HG02943 (cell line): Measurements from ENCODE around the gene LCA5L.
A peak's percentile ranks its signal among the peaks of the same experiment; 100 is the strongest.
"Not testable (repeated sequence)": the region's sequence is repeated elsewhere in the genome, so short reads cannot be mapped to it uniquely, and the experiment has no call there.

ENCODE experiments used
- ATAC-seq: cut with Tn5 transposase; IDR thresholded peaks from one replicate; pipeline ENCODE4 v1.9.1; 2021; ENCODE audit warnings: mild to moderate bottlenecking, low read depth, moderate library complexity; ENCODE audit not compliant: unreplicated experiment

The LCA5L gene

DNA sequence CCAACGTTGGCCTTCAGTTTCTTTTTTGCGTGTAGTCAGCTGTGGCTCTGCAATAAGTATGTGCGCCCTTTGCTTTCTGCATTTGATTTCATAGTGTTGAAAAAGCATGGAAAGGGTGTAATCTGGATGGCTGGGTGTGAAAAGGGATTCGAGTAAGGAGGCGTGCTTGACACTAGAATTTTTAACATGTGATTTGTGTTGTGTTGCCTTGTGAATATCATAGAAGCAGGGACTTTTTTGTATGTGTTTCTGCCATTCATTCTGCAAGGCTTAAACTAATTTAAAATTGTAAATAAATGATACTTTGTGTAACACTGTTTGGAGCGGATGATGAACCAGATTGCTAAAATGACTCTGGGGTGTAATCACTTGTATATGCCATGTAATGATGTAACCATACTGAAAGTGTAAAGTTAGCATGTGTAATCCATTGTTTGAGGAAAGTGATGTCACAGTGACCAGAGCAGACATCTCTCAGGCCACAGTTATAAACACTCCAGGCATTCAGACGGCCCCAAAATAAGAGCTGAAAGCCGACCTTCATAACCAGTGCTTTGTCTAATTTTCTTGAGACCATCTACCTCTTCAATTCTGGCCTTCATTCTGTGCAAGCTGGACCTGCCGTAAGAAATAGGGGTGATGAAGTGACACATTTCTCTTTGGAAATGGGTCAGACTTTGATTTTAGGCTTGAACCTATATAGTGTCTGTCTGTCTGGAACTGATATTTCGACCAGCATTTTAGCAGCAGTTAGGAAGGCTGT is 6.8 kb upstream of the LCA5L start:
- ATAC-seq = no peak

DNA sequence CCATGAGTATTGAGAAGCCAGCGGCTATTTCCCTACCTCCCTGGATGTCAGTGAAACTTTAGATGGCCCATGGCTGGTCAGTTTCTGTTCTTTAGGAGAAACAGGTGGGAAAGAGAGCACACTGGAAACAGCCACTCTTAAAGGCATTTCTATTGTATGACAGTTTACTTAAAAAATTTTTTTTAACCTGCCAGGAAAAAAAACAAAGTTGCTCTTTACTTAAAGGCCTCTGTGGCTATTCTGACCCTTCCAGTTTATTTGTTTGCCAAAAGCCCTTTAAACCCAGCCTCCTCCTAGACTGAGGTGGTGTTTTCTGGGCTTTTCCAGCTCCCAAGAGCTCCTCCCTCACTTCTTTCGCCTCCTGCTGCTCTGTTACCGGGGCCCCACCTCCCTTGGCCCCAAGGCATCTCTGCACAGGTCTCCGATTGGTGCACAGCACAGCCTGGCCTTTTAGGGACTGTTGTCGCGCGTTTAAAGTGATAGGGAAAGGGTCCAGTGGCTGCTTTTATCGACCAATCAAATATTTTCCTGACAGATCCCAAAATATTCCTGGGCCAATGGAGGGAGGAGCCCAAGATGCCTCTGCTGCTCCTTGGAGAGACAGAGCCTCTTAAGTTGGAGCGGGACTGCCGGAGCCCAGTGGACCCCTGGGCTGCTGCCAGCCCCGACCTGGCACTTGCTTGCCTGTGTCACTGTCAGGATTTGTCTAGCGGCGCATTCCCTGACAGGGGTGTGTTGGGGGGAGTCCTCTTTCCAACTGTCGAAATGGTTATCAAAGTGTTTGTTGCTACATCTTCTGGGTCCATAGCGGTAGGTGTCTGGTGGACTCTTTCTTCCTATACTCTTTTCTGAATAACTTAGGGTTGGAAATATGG is 6.0 kb upstream of the LCA5L start, which contains the start of gene SH3BGR:
Gene SH3BGR (plus strand): TSS at position 639 of the 875 bp plus-strand sequence. CDS start 127 bp downstream, at position 766.
- ATAC-seq = no peak

DNA sequence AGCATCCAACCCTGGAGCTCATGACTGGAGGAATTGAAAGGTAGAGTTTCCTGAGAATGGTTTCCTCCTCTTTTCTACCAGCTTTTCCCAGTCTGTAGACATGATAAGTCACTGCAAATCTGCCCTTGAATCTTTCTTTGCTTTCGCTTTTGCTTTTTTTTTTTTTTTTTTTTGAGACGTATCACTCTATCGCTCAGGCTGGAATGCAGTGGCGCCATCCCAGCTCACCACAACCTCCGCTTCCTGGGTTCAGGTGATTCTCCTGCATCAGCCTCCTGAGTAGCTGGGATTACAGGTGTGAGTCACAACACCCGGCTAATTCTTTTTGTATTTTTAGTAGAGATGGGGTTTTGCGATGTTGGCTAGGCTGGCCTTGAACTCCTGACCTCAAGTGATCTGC is 1.7 kb upstream of the LCA5L start:
- ATAC-seq = no peak

DNA sequence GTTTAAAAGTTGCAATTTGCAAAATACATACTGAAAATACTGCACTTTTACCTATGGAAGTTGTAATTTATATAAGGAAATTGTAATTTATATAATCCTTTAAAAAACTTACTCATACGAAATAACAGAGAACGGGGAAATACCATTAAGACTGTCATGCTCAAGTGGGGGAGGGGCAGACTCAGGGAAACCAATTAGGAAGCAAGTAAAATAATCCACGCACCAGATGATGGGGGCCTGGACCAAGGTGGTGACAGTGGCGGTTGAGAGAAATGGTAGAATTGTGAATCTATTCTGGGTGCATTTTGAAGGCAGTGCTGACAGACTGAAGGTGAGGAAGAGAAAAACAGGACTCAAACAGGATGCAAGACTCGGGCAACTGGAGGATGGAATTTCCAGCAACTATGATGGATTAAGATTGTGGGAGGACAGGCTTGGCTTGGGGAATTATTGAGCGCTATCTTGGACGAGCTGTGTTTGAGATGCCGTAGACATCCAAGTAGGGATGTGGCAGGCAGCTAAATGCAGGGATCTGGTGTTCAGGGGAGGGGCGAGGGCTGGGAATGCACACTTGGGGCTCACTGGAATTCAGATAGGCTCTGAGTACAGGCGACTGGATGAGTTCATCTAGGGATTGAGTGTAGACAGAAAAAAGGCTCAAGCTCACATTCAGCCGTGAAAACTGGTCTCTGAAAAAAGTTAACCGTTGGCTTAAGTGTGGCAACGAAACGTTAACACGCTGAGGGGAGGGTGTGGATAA is 977 bp downstream of the LCA5L start:
- peak; percentile 6 for ATAC-seq

DNA sequence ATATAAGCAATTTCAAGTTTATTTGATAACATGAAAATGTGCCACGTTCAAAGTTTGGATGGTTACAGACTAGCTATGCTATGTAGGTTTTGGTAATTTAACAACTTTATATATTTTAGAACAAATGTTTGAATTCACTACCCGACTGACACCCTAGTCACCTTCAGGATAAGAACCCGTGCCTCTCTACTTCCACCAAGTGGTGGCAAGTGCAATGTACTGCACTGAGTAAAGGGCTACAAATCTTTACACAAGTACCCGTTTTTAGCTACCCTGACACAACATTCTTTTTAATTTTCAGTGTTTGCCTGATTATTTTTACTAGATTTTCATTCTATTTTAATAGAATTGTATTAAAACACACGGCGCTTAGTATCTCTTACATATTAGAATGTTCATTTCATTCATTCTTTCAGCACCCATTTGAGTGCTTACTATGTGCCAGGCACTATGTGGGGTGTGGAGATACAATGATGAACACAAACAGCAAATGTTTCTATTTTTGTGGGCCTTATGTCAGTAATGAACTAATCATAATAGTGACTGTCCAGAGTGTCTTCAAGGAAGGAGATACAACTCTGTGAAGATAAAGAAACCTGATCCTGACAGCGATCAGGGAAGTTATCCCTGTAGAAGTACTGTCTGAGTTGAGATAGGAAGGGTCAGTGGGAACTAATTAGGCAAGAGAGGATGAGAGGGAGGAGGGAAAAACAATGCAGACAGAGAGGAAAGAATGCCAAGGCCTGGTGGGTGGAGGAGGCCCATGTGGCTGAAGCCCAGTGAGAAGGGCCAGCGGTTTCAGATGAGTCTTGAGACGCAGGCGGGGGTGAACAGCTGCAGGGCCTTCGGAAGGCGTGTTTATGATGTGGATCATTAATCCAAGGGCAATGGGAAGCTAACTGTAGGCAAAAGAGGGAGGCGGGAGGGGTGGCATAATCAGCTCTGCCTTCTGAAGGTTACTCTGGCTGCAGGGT is 3.8 kb downstream of the LCA5L start:
- ATAC-seq = no peak

DNA sequence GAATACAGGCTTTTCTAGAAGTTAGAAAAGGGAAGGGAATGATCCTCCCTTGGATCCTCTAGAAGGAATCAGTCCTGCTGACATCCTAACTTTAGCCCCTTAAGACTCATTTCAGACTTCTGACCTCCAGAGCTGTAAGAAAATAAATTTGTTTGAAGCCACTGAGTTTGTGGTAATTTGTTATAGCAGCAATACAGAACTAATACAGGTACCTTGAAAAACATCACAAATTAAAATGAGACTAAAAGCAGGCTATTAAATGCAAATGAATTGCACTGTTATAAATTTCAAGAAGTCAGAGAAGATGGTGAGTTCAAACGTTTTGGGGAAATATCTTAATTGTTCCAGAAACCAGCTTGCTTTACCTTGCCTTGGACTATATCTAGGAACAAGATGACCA is 6.3 kb downstream of the LCA5L start:
- ATAC-seq = no peak

DNA sequence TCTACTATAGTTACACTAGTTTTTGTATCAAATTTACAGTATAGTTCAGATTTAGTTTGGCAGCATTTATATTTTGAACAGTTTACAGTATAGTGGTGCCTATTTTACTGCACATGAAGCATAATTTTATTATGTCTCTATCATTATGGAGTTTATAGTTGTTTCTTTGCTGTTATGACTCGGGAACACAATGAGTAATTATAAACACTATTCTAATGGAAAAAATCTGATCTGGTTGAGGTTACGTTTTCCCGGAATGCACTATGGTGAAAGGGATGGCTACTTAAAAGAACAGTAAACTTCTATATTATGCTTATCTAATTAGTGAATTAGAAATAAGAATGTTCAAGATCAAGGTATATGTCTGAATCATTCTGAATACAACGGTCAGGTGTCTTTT is 10.6 kb downstream of the LCA5L start:
- ATAC-seq = no peak

DNA sequence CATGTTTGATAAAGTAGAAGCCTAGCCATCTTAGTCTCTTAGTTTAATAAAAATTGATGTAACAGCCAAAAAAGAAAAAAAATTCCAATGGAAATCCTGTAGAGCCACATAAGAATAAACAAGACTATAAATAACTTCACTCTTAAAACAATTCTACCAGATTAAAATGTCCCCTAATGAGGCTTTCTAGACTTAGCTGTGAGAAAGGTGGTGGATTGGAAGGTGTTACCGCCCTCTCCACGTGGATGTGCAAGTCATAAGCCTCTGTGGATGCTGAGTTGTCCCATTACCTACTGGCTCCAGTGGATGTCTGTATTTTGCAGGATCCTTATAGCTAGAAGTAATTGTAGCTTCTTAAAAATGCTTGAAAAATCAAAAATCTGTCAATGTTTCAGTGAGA is 14.6 kb downstream of the LCA5L start:
- ATAC-seq = no peak

DNA sequence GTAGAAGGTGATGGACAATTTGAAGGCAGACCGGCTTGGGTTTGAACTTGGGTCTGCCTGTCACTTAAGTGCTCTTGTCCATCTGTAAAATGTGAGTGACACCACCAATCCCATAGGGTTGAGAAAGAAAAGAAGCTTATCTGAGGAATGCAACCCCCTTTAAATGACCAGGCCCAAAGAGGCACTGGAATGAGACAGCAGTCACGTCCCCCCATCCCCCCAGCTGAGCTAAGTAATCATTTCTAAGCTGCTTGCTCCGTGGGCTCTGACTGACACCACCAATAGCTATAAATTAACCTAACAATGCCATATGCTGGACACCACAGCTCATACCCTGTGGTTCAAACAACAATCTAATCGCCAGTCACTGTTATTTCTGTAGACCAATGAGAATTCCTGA is 15.1 kb downstream of the LCA5L start:
- no peak for ATAC-seq

DNA sequence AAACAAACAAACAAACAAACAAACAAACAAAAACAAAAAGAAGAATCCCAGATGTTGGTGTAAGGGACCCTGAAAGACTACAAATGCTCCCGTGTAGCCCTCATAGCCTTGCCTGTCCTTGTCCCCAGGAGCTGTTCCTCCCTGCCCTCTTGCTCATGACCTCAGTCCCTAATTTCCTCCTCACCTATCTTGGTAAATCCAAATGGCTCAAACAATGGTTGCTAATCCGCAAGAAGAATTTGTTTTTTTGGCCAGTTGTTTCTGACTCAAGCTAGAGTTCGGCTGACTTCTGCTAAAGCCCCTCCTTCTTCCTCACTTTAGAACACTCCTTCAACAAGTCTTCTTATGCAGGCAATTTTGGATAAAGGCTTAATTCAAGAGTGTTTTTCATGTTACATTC is 15.6 kb downstream of the LCA5L start:
- ATAC-seq = no peak

DNA sequence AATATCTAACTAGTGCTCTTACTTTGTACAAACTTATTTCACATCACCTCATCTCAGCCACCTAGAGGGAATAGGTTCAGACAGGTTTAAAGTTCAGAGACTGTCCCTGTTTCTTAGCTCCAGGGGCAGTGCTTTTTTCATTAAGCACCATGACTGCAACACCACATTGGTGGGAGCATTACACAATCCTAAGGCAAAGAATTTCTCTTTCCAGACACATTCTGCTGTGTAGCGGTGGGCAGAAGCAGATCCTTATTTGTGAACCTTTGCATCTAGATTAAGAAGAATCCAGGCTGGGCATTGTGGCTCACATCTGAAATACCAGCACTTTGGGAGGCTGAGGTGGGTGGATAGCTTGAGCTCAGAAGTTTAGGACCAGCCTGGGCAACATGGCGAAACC is 16.1 kb downstream of the LCA5L start:
- no peak for ATAC-seq

DNA sequence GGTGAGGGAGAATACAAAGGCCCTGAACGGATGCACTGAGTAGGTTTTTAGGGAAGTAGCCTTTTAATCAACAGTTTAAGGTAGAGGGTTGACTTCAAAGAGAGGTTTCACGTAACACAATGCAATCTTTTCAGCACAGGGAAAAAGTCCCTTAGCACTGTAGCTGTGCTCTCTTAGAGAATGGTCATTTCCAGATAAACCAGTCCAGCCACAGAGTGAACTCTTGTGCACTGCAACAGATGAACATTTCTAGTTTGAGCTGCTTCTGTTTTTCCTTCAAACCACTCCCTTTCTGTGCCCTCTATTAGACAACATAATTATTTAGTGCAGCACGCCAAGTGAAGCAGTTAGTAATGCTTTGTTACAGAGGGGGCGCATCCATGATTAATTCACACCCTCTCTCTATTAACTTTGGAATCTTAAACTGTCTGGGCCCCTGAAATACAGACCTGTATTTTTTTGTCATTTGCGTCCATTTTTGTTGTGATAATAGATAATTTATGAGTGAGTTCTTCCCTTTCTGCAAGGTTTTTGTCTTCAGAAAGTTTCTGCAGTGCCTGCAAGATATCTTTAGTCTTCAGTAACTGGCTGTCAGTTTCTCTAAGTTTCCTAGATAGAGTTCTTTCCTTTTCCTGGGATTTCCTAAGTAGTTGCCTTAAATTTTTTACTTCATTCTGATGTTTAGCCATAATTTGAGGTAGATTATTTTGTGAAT is 22.9 kb downstream of the LCA5L start:
- ATAC-seq = no peak

DNA sequence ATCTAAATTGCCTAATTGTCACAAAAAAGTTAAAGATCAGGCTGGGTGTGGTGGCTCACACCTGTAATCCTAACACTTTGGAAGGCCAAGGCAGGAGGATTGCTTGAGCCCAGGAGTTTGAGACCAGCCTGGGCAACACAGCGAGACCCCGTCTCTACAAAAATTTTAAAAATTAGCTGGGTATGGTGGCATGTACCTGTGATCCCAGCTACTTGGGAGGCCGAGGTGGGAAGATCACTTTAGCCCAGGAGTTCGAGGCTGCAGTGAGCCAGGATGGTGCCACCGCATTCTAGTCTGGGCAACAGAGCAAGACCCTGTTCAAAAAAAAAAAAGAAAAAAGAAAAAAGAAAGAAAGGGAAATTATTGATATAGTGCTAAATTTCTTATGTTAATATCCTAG is 26.4 kb downstream of the LCA5L start:
- ATAC-seq = not testable (repeated sequence)

DNA sequence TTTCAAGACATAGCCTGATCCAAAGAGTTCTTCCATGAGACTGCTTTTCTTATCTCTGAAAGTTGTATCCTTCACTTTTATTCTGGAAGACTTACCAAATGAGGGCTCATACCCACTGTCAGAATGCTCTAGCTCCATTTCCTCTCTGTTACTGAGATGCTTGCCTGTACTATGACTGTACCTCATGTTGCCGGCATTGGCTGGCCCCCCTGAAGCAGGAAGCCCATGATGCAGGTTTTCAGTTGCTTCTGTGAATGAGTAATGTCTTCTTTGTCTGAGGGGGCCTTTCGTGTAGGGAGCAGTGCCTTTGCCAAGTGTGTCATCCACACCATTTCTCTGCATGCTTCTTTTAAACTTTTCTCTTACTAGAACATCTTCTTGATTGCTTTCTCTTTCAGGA is 39.5 kb downstream of the LCA5L start:
- ATAC-seq = no peak

DNA sequence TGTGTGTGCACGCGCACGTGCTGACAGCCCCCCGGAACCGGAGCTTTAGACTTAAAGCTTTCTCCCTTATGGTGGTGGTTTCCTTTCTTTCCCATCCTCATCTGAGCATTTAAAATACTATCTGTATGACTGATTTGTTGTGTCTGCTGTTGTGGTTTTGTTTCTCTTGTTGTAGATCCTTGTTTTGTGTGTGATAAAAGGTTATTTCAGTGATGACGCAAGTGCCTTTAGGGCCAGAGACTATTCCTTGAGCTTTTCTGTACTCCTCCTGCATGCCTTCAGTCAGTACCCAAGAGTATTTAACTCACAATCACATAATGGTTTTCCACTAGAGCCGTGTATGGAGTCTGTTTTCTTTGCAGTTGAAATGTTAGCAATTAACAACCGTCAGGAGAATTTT is 45.4 kb downstream of the LCA5L start:
- no peak for ATAC-seq

DNA sequence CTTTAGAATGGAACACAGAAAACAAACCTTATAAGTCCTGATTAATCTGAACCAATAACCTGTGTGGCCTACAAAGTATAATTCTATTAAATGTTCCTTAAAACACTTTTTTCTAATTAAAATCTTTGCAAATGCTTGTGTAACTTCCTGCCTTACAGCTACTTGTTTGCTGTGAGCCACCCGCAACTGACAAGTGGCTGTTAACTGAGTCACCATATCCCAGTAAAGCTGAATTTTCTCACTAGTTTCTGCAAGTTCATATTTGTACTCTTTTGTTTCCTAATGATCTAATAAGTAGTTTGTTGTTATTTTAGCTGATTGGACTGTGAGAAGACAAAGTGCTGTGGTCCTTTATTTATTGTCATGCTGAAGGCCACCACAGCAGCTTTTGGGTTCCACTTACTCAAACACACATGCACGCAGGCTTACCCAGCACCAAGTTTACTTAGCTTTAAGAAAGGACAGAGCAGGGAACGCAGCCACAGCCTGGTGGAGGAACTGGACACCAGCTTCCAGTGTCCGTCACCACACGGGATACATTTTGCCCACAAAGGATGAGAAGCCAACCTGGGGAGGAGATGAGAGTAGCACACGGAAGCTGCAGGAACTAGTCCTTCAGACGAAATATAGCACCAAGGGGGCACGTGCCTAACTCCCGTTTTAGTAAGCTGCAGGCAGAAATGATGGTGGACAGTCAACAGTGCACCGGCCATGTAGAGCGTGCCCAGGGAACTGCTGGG is 47.8 kb downstream of the LCA5L start:
- ATAC-seq = no peak

DNA sequence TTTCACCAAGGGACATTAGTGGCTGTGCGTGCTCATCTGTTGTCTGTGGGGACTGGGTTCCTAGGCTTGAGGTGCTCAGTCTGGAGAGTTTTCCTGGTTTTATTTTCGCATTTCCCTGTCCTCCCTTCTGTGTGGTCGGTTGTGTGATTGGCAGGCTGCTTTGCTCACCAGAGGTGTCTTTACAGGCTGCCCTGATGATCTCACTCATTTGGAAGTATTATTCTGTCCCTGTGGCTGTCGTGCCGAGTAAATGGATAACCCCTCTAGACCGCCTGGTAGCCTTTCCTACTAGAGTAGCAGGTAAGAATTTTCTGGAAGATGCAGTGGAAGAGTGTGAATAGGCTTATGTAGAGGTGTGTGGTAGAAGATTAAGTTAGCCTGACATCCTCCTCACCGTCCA is 52.6 kb downstream of the LCA5L start:
- no peak for ATAC-seq

DNA sequence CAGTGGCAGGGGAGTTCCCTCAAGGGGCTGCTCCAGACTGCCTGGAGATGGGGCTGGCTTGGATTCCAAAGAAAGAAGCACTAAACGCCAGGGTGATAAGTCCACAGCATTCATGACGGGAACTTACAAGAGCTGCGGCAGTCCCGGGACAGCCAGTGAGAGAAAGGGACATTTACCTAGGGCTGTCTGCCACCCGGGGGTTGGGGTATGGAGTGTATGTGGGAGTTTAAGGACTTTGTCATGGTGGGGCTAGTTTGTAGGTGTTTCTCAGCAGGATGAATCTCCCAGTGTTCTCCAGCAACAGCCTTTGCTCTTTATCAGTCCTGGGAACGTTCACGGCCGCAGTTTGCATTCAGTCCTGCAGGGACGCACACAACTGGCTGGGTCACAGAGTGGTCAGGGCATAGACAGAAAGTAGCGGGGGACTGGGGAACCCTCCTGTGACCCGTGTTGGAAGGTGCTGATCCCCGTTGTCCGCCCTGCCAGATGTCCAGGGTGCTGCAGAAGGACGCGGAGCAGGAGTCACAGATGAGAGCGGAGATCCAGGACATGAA is 55.3 kb downstream of the LCA5L start:
- no peak for ATAC-seq
